GM18526 (cell line): Measurements from ENCODE around the gene TAS1R2.

Experiments used
- POLR2A ChIP-seq: IDR thresholded peaks from 3 replicates; pipeline ENCODE4 v1.6.1; 2011; ENCODE audit not compliant: insufficient read length; ENCODE audit errors: extremely low read depth

Gene TAS1R2

GRCh38 chr1:18803151-18803791 is 56.2 kb downstream of the TAS1R2 start:
- TF ChIP-seq POLR2A, result no peak

GRCh38 chr1:18802231-18802630 is 57.2 kb downstream of the TAS1R2 start:
- no peak for TF ChIP-seq POLR2A

GRCh38 chr1:18800258-18800657 is 59.2 kb downstream of the TAS1R2 start:
- no peak for TF ChIP-seq POLR2A

- TF ChIP-seq POLR2A, result no peak
Measured at GRCh38 chr1:18799454-18799853, 60.0 kb downstream of the TAS1R2 start.

GRCh38 chr1:18798946-18799345 is 60.5 kb downstream of the TAS1R2 start:
- TF ChIP-seq POLR2A, result no peak

- TF ChIP-seq POLR2A, result no peak
Measured at GRCh38 chr1:18798533-18798932, 60.9 kb downstream of the TAS1R2 start.

- TF ChIP-seq POLR2A, result no peak
Measured at GRCh38 chr1:18796950-18797349, 62.5 kb downstream of the TAS1R2 start.

- TF ChIP-seq POLR2A, result no peak
Measured at GRCh38 chr1:18795002-18795689, 64.3 kb downstream of the TAS1R2 start.

- TF ChIP-seq POLR2A, result no peak
Measured at GRCh38 chr1:18794561-18794960, 64.9 kb downstream of the TAS1R2 start.

GRCh38 chr1:18794051-18794450 is 65.4 kb downstream of the TAS1R2 start:
- no peak for TF ChIP-seq POLR2A

- no peak for TF ChIP-seq POLR2A
Measured at GRCh38 chr1:18793164-18793563, 66.3 kb downstream of the TAS1R2 start.

- no peak for TF ChIP-seq POLR2A
Measured at GRCh38 chr1:18792747-18793146, 66.7 kb downstream of the TAS1R2 start.
